MCF 10A (cell line): ENCODE data around the gene OR5B21. TPM values are rescaled to one million over a fixed set of nuclear protein-coding genes. Genes with fewer than 3 reads are reported as not detected.

Experiments used
- BruUV-seq: library from RNA; stranded (reverse); fragments of 400-500 nt; replicated peaks from 2 replicates; lab custom pipeline; 2021; lab: Mats Ljungman, UMichigan
- CTCF ChIA-PET: fragments of 300-600 bp; sonication (Branson Sonifier 250); formaldehyde crosslinking; extraction: SDS; loops from one replicate; lab custom pipeline; 2021; ENCODE audit warnings: antibody characterized with exemption, inconsistent platforms; lab: Yijun Ruan, JAX
- POLR2A ChIA-PET: fragments of 300-600, 350-650 bp; sonication (Branson Sonifier 250); formaldehyde crosslinking; extraction: SDS; loops from one replicate; lab custom pipeline; 2020; ENCODE audit warnings: antibody characterized with exemption, inconsistent platforms; lab: Yijun Ruan, JAX
- DNase-seq: peaks from one replicate; pipeline ENCODE4 v3.0.0-alpha.2; 2018; ENCODE audit not compliant: unreplicated experiment
- H3K27ac Mint-ChIP-seq: one replicate; pipeline ENCODE4 v1.8.0; 2022; ENCODE audit warnings: mild to moderate bottlenecking, low read depth, mixed read lengths; ENCODE audit not compliant: unreplicated experiment
- H3K27me3 Mint-ChIP-seq: one replicate; pipeline ENCODE4 v1.8.0; 2022; ENCODE audit warnings: mixed read lengths; ENCODE audit not compliant: insufficient read depth, unreplicated experiment
- H3K36me3 Mint-ChIP-seq: one replicate; pipeline ENCODE4 v1.8.0; 2022; ENCODE audit warnings: mild to moderate bottlenecking, moderate library complexity, mixed read lengths; ENCODE audit not compliant: insufficient read depth, unreplicated experiment
- H3K4me1 Mint-ChIP-seq: one replicate; pipeline ENCODE4 v1.8.0; 2022; ENCODE audit warnings: mixed read lengths; ENCODE audit not compliant: insufficient read depth, unreplicated experiment
- H3K4me3 Mint-ChIP-seq: one replicate; pipeline ENCODE4 v1.8.0; 2022; ENCODE audit warnings: mild to moderate bottlenecking, moderate library complexity, mixed read lengths; ENCODE audit not compliant: unreplicated experiment
- H3K9me3 Mint-ChIP-seq: one replicate; pipeline ENCODE4 v1.8.0; 2022; ENCODE audit warnings: mixed read lengths; ENCODE audit not compliant: unreplicated experiment
- intact Hi-C: fragments of 100-400 bp; cut with micrococcal nuclease; formaldehyde crosslinking; loops from 2 replicates; pipeline ENCODE4 v1.14.1; 2022
- total RNA-seq: library from RNA; stranded (reverse); gene quantifications from 2 replicates; pipeline ENCODE4 v1.2.3, GENCODE V29; 2022
- TF ChIP-seq, protein P1 (sequence below): fragments of 200-600 bp; IDR thresholded peaks from one replicate; pipeline ENCODE4 v1.8.0; 2022; ENCODE audit warnings: antibody characterized with exemption, mild to moderate bottlenecking; ENCODE audit not compliant: unreplicated experiment

OR5B21 gene
- total RNA-seq, 1 experiment from 2014 or later = not detected

DNA sequence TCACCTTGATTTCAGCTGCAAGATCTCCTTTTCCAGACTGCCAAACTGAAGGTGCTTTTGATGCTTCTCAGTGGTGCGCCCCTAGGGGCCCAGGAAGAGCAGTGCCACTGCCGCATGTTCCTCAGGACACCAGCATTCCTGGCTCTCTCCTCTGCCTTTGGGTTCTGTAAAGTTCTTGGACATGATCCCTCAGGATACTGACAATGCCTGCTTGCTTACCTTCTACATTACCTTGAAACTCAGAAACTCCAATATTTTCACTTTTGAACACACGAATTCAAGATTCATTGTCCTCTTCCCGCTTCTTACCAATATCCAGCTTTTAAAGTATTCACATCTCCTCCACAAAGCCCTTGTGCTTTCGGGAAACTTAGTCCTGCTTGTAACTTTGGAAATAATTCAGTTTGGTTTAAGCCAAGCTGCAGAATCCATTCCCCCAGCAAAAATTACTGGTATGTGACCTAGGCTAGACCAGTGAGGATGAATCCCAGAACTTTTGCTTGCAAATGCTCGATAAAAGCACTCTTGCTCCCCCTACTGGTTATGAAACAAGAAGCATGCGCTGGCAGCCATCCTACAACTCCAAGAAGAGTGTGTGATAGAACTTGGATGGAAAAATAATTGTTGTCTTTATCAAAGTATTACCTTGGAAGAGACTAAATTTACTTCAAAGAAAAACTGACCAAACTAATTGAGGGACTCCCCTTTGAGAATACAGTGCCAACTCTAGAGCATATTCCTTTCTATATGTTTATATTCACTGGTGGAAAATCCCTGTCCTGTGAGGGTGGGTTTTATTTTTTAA lies 16.5 kb upstream of the OR5B21 start:
- intact Hi-C loops = loop anchor here (2.0 to 5.0 kb wide), 2 partner anchors 264 to 877 kb away; partner anchors contain the start of gene YPEL4
- TF ChIP-seq, protein P1, sequence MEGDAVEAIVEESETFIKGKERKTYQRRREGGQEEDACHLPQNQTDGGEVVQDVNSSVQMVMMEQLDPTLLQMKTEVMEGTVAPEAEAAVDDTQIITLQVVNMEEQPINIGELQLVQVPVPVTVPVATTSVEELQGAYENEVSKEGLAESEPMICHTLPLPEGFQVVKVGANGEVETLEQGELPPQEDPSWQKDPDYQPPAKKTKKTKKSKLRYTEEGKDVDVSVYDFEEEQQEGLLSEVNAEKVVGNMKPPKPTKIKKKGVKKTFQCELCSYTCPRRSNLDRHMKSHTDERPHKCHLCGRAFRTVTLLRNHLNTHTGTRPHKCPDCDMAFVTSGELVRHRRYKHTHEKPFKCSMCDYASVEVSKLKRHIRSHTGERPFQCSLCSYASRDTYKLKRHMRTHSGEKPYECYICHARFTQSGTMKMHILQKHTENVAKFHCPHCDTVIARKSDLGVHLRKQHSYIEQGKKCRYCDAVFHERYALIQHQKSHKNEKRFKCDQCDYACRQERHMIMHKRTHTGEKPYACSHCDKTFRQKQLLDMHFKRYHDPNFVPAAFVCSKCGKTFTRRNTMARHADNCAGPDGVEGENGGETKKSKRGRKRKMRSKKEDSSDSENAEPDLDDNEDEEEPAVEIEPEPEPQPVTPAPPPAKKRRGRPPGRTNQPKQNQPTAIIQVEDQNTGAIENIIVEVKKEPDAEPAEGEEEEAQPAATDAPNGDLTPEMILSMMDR = peak; percentile 83
- ChIA-PET CTCF (interaction anchor here (0.6 to 5.0 kb wide), 35 partner anchors 9 to 1860 kb away, joined by 3 to 42 read pairs (median 4); partner anchors contain the start of gene CTNND1), POLR2A (no interaction called here)
- no peak overlapping the region for H3K27ac Mint-ChIP-seq
- peak; percentile 78 for DNase-seq
- peaks cover 17% of the 10 kb centered on the region for H3K36me3 Mint-ChIP-seq
- H3K4me1 Mint-ChIP-seq = peaks cover 5% of the 10 kb centered on the region
- H3K4me3 Mint-ChIP-seq = no peak overlapping the region
- H3K9me3 Mint-ChIP-seq = no peaks in the 10 kb centered on the region
- peaks cover 5% of the 10 kb centered on the region for H3K27me3 Mint-ChIP-seq
- no TSS peak for BruUV-seq

DNA sequence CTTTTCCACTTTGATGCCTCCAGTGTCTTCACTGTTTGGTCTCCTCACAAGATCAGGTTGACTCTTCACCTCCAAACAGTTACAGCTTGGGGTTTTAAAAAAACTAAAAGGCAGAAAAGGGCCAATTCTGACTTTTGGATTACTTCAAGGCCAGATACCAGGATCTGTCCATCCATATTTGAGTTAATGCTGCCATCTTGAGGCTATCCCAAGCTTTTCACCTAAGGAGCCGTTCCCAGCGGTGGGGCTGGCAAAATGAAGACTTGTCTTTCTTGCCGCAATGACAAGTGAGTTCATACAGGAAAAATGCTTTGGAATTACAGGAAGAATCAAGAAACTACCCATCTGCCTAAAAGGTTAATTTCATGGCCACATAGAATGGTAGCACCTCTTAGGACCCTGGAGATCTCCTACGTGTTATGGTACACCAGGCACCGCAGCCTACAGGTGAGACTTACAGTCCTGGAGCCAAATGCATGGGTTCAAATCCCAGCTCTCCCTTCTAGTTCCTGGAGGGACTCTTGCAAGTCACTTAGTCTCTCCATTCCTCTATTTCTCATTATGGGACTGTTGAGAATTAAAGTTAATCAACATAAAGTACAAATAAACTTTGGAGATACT lies 6.0 kb upstream of the OR5B21 start:
- POLR2A ChIA-PET = interaction anchor here (0.6 to 1.6 kb wide), 2 partner anchors 628 to 771 kb away, joined by 3 to 4 read pairs; no protein-coding TSS in a partner anchor
- peak; percentile 76 for DNase-seq
- intact Hi-C loops = loop anchor here (1.0 to 10.0 kb wide), 7 partner anchors 227 to 1167 kb away; partner anchors contain the start of genes BTBD18, SMTNL1 and TIMM10
- CTCF ChIA-PET = interaction anchor here (0.6 to 3.9 kb wide), 30 partner anchors 8 to 1207 kb away, joined by 3 to 42 read pairs (median 3); no protein-coding TSS in a partner anchor
- no peak overlapping the region for H3K27ac Mint-ChIP-seq
- no peaks in the 10 kb centered on the region for H3K9me3 Mint-ChIP-seq
- BruUV-seq = no TSS peak
- no peaks in the 10 kb centered on the region for H3K36me3 Mint-ChIP-seq
- H3K4me1 Mint-ChIP-seq = peaks cover 5% of the 10 kb centered on the region
- TF ChIP-seq, protein P1 = peak; percentile 75
- H3K27me3 Mint-ChIP-seq = peaks cover 10% of the 10 kb centered on the region
- no peak overlapping the region for H3K4me3 Mint-ChIP-seq

GRCh38 chr11:58511636-58512035 lies 3.7 kb upstream of the OR5B21 start:
- CTCF ChIA-PET = interaction anchor here (0.7 to 3.9 kb wide), 9 partner anchors 9 to 1165 kb away, joined by 3 to 42 read pairs (median 3); no protein-coding TSS in a partner anchor
- H3K27ac Mint-ChIP-seq = no peak overlapping the region
- no peak for DNase-seq
- intact Hi-C loops = loop anchor here (5.0 to 10.0 kb wide), 6 partner anchors 224 to 1164 kb away; partner anchors contain the start of genes BTBD18, SMTNL1 and TIMM10
- no peak overlapping the region for H3K4me3 Mint-ChIP-seq
- H3K4me1 Mint-ChIP-seq = peaks cover 5% of the 10 kb centered on the region
- no peaks in the 10 kb centered on the region for H3K9me3 Mint-ChIP-seq
- POLR2A ChIA-PET = interaction anchor here (1.0 kb wide), 1 partner anchor 750 kb away, joined by 3 read pairs; the partner anchor contains the start of gene CTNND1
- H3K36me3 Mint-ChIP-seq = no peaks in the 10 kb centered on the region
- TF ChIP-seq, protein P1 = no peak
- H3K27me3 Mint-ChIP-seq = no peaks in the 10 kb centered on the region
- no TSS peak for BruUV-seq
